Stimulated activated naive B cell treated with anti-CD40 and anti-IgM and Interleukin-4, amounts not matched to agents 10 μg/mL and 1 μg/mL and 100 μg/mL, for 72 hours (primary cell): Measurements from ENCODE around the gene GNG5.
A peak's percentile ranks its signal among the peaks of the same experiment; 100 is the strongest.

Source experiments
- ATAC-seq, 2 donors: fragments of 150-1000 bp; cut with Tn5 transposase; replicated peaks; 2 replicates each; pipeline ENCODE4 v1.10.0; 2021; ENCODE audit warnings: moderate library complexity in 1 of 2
- DNase-seq: peaks from one replicate; pipeline ENCODE4 v3.0.0; 2021
- H3K27ac Mint-ChIP-seq: one replicate; pipeline ENCODE4 v1.8.0; 2022; ENCODE audit warnings: mild to moderate bottlenecking, mixed read lengths
- H3K27me3 Mint-ChIP-seq, 2 donors: one replicate each; pipeline ENCODE4 v1.8.0; 2022; ENCODE audit warnings: mixed read lengths in 2 of 2
- H3K36me3 Mint-ChIP-seq, 2 donors: one replicate each; pipeline ENCODE4 v1.8.0; 2022; ENCODE audit warnings: mixed read lengths in 2 of 2, mild to moderate bottlenecking in 1 of 2
- H3K4me1 Mint-ChIP-seq, 2 donors: one replicate each; pipeline ENCODE4 v1.8.0; 2022; ENCODE audit warnings: mixed read lengths in 2 of 2, mild to moderate bottlenecking in 1 of 2
- H3K4me3 Mint-ChIP-seq, 2 donors: one replicate each; pipeline ENCODE4 v1.8.0; 2022; ENCODE audit warnings: mild to moderate bottlenecking in 2 of 2, mixed read lengths in 2 of 2, moderate library complexity in 1 of 2
- H3K9me3 Mint-ChIP-seq, 2 donors: one replicate each; pipeline ENCODE4 v1.8.0; 2022; ENCODE audit warnings: mixed read lengths in 2 of 2, mild to moderate bottlenecking in 1 of 2

Gene GNG5

DNA sequence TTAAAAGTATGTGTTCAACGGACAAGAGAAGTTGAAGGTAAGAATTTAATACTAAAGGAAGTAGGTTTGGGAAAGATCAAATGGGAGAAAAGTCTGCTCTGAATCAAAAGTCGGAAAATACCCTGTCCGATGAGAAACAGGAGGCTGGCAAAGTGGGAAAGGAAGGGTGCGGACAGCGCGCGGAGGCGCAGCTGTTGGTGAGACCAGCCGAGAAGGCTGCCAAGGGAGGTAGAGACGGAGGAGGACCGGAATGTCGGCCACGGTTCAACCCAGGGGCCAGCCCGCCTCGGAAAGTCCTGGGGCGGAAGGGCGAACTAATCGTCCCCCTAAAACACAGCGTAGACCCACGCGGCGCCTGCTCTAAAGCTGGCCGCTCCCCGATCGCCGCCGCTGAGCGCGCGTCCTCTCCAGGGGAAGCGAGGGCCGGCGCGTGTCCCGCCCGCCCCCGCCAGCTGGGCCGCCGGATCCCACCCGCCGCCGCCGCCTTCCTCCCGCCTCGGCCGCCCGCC, 834 bp downstream of the GNG5 start:
- Mint-ChIP-seq H3K9me3 (peaks cover 0 to 4% of the 10 kb centered on the region in 2 donors), H3K36me3 (peaks cover 26 to 28% of the 10 kb centered on the region in 2 donors), H3K4me3 (peak overlapping the region; percentile 95 to 99), H3K4me1 (peaks cover 16 to 38% of the 10 kb centered on the region in 2 donors), H3K27me3 (no peaks in the 10 kb centered on the region), H3K27ac (peak overlapping the region; percentile 97)
- DNase-seq (no peak), ATAC-seq (peak; percentile 38)

DNA sequence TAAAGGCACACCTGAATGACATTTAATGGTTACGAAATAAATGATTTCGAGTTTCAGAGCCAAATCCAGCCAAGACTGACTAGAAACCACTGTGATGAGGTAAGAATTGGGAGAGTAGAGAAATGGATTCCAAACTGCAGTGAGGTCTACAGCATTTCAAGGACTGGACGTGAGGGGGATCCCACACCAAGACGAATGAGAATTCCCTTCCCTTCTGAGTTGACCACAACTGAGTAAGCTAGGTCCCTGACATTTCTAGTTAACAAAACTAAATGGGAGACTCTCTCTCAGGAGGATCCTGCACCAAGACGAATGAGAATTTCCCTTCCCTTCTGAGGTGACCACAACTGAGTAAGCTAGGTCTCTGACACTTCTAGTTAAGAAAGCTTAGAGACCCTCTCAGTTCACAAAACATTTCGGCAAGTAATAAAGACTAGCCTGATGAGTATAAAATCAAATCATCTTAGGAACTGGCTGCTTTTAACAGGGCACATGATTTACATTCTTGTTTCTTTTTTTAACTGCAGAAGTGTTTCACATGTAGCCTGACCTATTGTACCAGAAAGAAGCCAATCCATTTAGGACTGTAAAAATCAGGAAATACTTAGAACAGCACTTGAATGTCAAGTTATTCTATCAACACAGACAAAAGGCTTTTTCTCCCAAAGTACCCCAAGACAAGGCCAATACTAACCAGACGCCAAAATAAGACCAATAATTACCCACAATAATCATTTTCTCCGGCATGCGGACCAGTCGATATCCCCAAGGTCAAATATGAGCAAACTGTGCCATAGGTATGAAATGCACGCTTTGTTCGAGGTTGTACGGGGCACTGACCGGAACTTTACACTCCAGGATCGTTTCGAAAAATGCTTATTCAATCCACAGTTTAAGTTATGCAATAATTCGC, 1.5 kb downstream of the GNG5 start:
- ATAC-seq (peak in 1 of 2 donors; percentile 7), DNase-seq (no peak)
- H3K4me1 Mint-ChIP-seq, result peaks cover 16 to 39% of the 10 kb centered on the region in 2 donors

GRCh38 chr1:84502927-84503326, 3.5 kb downstream of the GNG5 start:
- Mint-ChIP-seq H3K36me3 (peaks cover 14 to 20% of the 10 kb centered on the region in 2 donors), H3K4me1 (peaks cover 16 to 45% of the 10 kb centered on the region in 2 donors), H3K27ac (no peak overlapping the region), H3K4me3 (no peak overlapping the region), H3K9me3 (no peaks in the 10 kb centered on the region), H3K27me3 (no peaks in the 10 kb centered on the region)
- no peak for DNase-seq
- ATAC-seq, result no peak

More for the DNA sequence above, 1.5 kb downstream of the GNG5 start:
- Mint-ChIP-seq H3K36me3 (peaks cover 25 to 28% of the 10 kb centered on the region in 2 donors), H3K27ac (peak overlapping the region; percentile 96), H3K9me3 (peaks cover 0 to 2% of the 10 kb centered on the region in 2 donors), H3K27me3 (no peaks in the 10 kb centered on the region), H3K4me3 (peak overlapping the region; percentile 95 to 99)

DNA sequence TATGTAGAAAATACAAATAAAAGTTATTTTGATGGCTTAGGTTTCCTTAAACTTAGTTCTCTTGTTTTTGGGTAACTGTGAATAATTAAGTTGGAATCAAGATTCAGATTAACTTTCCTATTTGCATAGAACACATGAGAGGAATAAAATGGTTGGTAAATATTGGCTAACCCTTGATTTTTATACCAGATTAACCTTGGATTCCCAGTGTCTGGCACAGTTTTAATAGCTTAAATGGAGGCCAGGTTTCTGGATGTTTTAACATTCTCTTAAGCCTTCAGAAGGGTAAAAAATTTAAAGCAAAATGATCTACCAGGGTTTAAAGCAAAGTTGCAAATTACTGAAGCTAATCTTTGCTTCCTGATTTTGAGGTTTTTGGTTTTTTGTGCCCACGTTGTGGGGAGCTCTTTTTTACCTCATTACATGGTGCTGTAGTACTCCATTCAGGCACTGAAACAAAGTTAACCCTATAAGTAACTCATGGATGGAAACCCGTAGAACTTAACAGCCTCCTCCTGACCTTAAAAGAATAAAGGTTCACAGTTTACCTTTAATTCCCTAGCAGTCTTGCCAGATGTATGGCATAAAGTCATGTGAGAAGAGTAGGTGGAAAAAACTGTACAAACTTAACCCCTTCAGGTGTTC, 8.6 kb downstream of the GNG5 start:
- H3K9me3 Mint-ChIP-seq, result no peaks in the 10 kb centered on the region
- H3K4me3 Mint-ChIP-seq, result no peak overlapping the region
- no peak overlapping the region for H3K27ac Mint-ChIP-seq
- peaks cover 29 to 38% of the 10 kb centered on the region in 2 donors for H3K36me3 Mint-ChIP-seq
- ATAC-seq, result peak; percentile 56 to 61
- peaks cover 8 to 28% of the 10 kb centered on the region in 2 donors for H3K4me1 Mint-ChIP-seq
- no peaks in the 10 kb centered on the region for H3K27me3 Mint-ChIP-seq
- no peak for DNase-seq

- H3K9me3 Mint-ChIP-seq, result no peaks in the 10 kb centered on the region
- no peak overlapping the region for H3K27ac Mint-ChIP-seq
These were observed 9.9 kb downstream of the GNG5 start for GRCh38 chr1:84496498-84496897.

DNA sequence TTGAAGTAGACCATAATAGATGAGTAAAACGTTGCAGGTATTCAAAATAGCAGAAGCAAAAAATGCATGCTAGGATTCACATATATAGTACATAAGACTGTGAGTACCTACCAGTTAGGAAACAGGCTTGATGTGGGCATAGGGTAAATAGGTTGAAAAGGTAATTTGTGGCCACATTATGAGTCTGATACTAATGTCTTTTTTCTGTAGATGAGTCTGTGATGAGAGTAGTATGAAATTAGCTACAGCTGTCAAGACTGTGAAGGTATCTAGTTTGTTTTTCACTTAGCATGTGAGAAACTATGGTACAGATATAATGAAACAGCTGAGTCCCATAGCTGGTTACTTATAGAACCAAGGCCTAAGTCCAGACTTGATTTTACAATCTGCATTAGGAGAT, 12.6 kb downstream of the GNG5 start:
- H3K27me3 Mint-ChIP-seq, result no peaks in the 10 kb centered on the region
- H3K4me1 Mint-ChIP-seq, result peaks cover 4 to 9% of the 10 kb centered on the region in 2 donors
- peak overlapping the region; percentile 10 for H3K27ac Mint-ChIP-seq
- no peak for DNase-seq
- no peaks in the 10 kb centered on the region for H3K9me3 Mint-ChIP-seq
- ATAC-seq, result peak; percentile 75 to 78
- peaks cover 37 to 44% of the 10 kb centered on the region in 2 donors for H3K36me3 Mint-ChIP-seq
- H3K4me3 Mint-ChIP-seq, result no peak overlapping the region

More at GRCh38 chr1:84496498-84496897, 9.9 kb downstream of the GNG5 start:
- peaks cover 32 to 36% of the 10 kb centered on the region in 2 donors for H3K36me3 Mint-ChIP-seq
- peaks cover 6 to 19% of the 10 kb centered on the region in 2 donors for H3K4me1 Mint-ChIP-seq
- H3K27me3 Mint-ChIP-seq, result no peaks in the 10 kb centered on the region
- DNase-seq (no peak), ATAC-seq (no peak)
- H3K4me3 Mint-ChIP-seq, result no peak overlapping the region

GRCh38 chr1:84492726-84493125, 13.7 kb downstream of the GNG5 start:
- H3K27ac Mint-ChIP-seq, result no peak overlapping the region
- H3K36me3 Mint-ChIP-seq, result peaks cover 35 to 36% of the 10 kb centered on the region in 2 donors
- no peaks in the 10 kb centered on the region for H3K27me3 Mint-ChIP-seq

DNA sequence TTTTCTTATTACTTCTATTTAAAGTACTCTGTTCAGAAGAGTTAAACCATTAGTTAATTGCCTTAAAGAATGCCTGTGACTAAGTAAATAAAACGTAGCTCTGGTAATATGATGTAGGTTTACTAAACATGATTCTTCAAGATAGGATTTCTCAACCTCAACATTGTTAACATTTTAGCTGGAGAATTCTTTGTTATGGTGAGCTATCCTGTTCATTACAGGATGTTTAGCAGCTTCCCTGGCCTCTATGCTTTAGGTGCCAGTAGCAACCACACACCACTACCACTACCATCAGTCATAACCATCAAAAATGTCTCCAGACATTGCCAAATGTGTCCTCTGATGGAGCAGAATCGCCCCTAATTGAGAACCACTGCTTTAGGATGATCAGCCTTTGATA, 16.6 kb downstream of the GNG5 start:
- ATAC-seq (no peak), DNase-seq (no peak)
- H3K9me3 Mint-ChIP-seq, result peaks cover 0 to 3% of the 10 kb centered on the region in 2 donors
- no peaks in the 10 kb centered on the region for H3K27me3 Mint-ChIP-seq
- H3K4me3 Mint-ChIP-seq, result no peak overlapping the region
- no peak overlapping the region for H3K27ac Mint-ChIP-seq
- H3K36me3 Mint-ChIP-seq, result peaks cover 35 to 42% of the 10 kb centered on the region in 2 donors
- H3K4me1 Mint-ChIP-seq, result peaks cover 13 to 14% of the 10 kb centered on the region in 2 donors

More at GRCh38 chr1:84492726-84493125, 13.7 kb downstream of the GNG5 start:
- Mint-ChIP-seq H3K9me3 (no peaks in the 10 kb centered on the region), H3K4me1 (peaks cover under 1 to 4% of the 10 kb centered on the region in 2 donors), H3K4me3 (no peak overlapping the region)
- no peak for DNase-seq
- no peak for ATAC-seq

GRCh38 chr1:84488107-84488506, 18.3 kb downstream of the GNG5 start:
- ATAC-seq, result no peak
- Mint-ChIP-seq H3K27me3 (no peaks in the 10 kb centered on the region), H3K27ac (no peak overlapping the region), H3K9me3 (peaks cover 0 to 3% of the 10 kb centered on the region in 2 donors), H3K36me3 (peaks cover 39 to 47% of the 10 kb centered on the region in 2 donors), H3K4me1 (peaks cover 14 to 21% of the 10 kb centered on the region in 2 donors), H3K4me3 (no peak overlapping the region)
- no peak for DNase-seq

DNA sequence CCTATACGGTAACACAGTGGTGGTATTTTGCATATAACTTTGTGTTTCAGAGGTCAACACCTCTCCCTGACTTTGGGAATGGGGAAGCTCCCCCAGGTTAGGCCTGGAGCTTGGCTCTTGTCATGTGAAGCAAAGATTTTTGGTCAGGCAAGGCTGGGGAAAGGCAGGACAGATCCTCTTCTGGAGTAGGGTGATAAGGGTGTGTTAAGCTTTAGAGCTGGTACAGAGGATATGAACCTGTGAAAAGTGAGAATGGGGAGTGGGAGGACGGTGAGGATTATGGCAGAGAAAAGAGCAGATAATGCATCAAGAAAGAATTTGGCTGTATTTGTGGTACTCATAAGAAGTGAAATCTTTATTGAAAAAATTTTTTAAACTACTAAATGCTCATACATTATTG, 25.1 kb downstream of the GNG5 start:
- DNase-seq (no peak), ATAC-seq (no peak)
- Mint-ChIP-seq H3K4me3 (peak overlapping the region in 1 of 2 donors; percentile 19), H3K27ac (no peak overlapping the region), H3K9me3 (peaks cover 14 to 17% of the 10 kb centered on the region in 2 donors), H3K27me3 (peaks cover 8 to 9% of the 10 kb centered on the region in 2 donors), H3K4me1 (peaks cover 28 to 47% of the 10 kb centered on the region in 2 donors), H3K36me3 (peaks cover 33 to 50% of the 10 kb centered on the region in 2 donors)

DNA sequence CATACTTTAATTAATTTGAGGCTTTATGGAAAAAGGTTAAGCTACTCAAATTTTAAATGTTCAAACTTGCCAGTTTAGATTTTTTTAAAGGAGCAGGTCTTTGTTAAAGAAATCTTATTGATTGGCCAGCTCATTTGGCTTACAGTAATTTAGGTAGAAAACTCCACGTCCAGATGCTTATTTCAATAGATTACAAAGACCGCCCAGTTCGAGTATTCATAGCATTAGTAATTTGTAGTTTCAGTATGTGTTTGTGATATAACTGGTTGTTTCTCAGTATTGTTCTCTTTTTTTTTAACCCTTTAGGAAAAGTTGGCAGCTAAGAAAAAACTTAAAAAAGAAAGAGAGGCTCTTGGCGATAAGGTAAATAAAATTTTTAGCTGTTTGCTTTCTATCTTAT, 25.7 kb downstream of the GNG5 start:
- Mint-ChIP-seq H3K36me3 (peaks cover 26 to 44% of the 10 kb centered on the region in 2 donors), H3K27me3 (peaks cover 10 to 12% of the 10 kb centered on the region in 2 donors), H3K27ac (no peak overlapping the region), H3K9me3 (peaks cover 13 to 14% of the 10 kb centered on the region in 2 donors), H3K4me3 (peak overlapping the region in 1 of 2 donors; percentile 25), H3K4me1 (peaks cover 23 to 41% of the 10 kb centered on the region in 2 donors)
- ATAC-seq, result no peak
- DNase-seq, result no peak

- H3K9me3 Mint-ChIP-seq, result peaks cover 13 to 14% of the 10 kb centered on the region in 2 donors
- H3K4me3 Mint-ChIP-seq, result peak overlapping the region; percentile 100
- ATAC-seq, result no peak
- H3K36me3 Mint-ChIP-seq, result peaks cover 25 to 40% of the 10 kb centered on the region in 2 donors
- peak overlapping the region; percentile 100 for H3K27ac Mint-ChIP-seq
- no peak for DNase-seq
- H3K4me1 Mint-ChIP-seq, result peaks cover 23 to 41% of the 10 kb centered on the region in 2 donors
- peaks cover 14 to 15% of the 10 kb centered on the region in 2 donors for H3K27me3 Mint-ChIP-seq
These were observed 26.4 kb downstream of the GNG5 start for GRCh38 chr1:84479998-84480397.

- peaks cover 23 to 40% of the 10 kb centered on the region in 2 donors for H3K4me1 Mint-ChIP-seq
- peak; percentile 77 for DNase-seq
- H3K27ac Mint-ChIP-seq, result peak within 1 kb of the TSS; percentile 100
- ATAC-seq, result peak; percentile 99
- H3K9me3 Mint-ChIP-seq, result peaks cover 13 to 14% of the 10 kb centered on the region in 2 donors
- peak within 1 kb of the TSS; percentile 100 for H3K4me3 Mint-ChIP-seq
- H3K36me3 Mint-ChIP-seq, result peaks cover 23 to 36% of the 10 kb centered on the region in 2 donors
- H3K27me3 Mint-ChIP-seq, result peaks cover 21 to 22% of the 10 kb centered on the region in 2 donors
These were observed 27.2 kb downstream of the GNG5 start, which contains the start of gene RPF1 for GRCh38 chr1:84478876-84479868. Gene RPF1 (plus strand): TSS chr1:84479266. CDS start chr1:84479282, 16 bp downstream.
